ENCODE results near the gene KCTD16. TPM values are rescaled to one million over a fixed set of nuclear protein-coding genes. Genes with fewer than 3 reads are reported as not detected.

Gene KCTD16
- total and polyA plus RNA-seq, 2 donors (not counting 1 experiment from before 2014, with no cell fraction given): not detected

DNA sequence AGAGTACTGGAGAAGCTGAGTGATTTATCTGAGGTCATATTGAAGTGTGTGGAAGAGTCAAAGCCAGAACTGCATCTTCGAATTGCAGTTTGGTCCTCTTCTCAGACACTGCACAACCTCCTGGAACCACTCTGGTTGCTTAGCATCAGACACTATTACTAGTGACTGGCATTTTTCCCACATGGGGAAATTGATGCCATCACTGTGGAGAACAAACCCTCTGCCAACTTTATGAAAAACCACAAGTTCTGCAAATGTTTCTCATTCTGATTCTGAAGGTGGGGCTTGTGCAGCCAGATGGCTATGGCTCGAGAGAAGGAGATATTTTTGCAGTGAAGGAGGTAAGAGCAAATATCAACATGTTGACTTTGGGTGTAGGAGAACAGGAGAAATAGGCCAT lies 67.2 kb downstream of the KCTD16 start:
- Mint-ChIP-seq H3K27ac (no peak overlapping the region), H3K4me3 (no peak overlapping the region), H3K9me3 (ENCODE audit: insufficient read depth) (no peaks in the 10 kb centered on the region), H3K27me3 (peaks cover 8% of the 10 kb centered on the region), H3K4me1 (no peaks in the 10 kb centered on the region)
- Histone ChIP-seq H3K9ac (ENCODE audit: low read length) (no peak overlapping the region), H3K4me2 (replicated peaks; ENCODE audit: low read depth, low read length, poor library complexity, severe bottlenecking) (no peak overlapping the region), H3K79me2 (ENCODE audit: control insufficient read depth, insufficient read depth, low read length) (no peaks in the 10 kb centered on the region), H3K27ac (ENCODE audit: low read length in 2 of 2) (no peak overlapping the region), H2AFZ (ENCODE audit: insufficient read depth, low read depth, low read length, poor library complexity, severe bottlenecking) (no peak overlapping the region), H3K36me3 (replicated peaks in 1 of 2; ENCODE audit: control extremely low read depth in 1 of 2, control insufficient read depth in 1 of 2, extremely low read depth in 1 of 2, insufficient read depth in 2 of 2, low read length in 1 of 2) (no peaks in the 10 kb centered on the region), H3K4me1 (ENCODE audit: control insufficient read depth in 2 of 2, insufficient read depth in 2 of 2, low read length in 2 of 2) (no peaks in the 10 kb centered on the region), H3K9me3 (ENCODE audit: control extremely low read depth in 1 of 3, control insufficient read depth in 2 of 3, insufficient read depth in 1 of 3, low read length in 2 of 3) (no peaks in the 10 kb centered on the region), H3K27me3 (replicated peaks in 1 of 4; ENCODE audit: control extremely low read depth in 1 of 4, control insufficient read depth in 3 of 4, insufficient read depth in 4 of 4, low read length in 3 of 4) (peaks cover 0 to 4% (median 0%) of the 10 kb centered on the region in 4 experiments), H4K20me1 (ENCODE audit: control insufficient read depth, insufficient read depth, low read length, poor library complexity, severe bottlenecking) (no peaks in the 10 kb centered on the region), H3K4me3 (ENCODE audit: control extremely low read depth in 1 of 5, extremely low read depth in 1 of 5, insufficient read depth in 1 of 5, low read depth in 2 of 5, low read length in 4 of 5) (no peak overlapping the region)
- WGBS (ENCODE audit: insufficient coverage): 10% methylated on average over 2 of the region's 2 CpGs
- intact Hi-C loops (cut with micrococcal nuclease): no loop called here
- ChIA-PET POLR2A (no interaction called here), CTCF (no interaction called here)
- DNase-seq: no peak
- no peak for ATAC-seq (ENCODE audit: low read depth)
- TF ChIP-seq, protein P1, sequence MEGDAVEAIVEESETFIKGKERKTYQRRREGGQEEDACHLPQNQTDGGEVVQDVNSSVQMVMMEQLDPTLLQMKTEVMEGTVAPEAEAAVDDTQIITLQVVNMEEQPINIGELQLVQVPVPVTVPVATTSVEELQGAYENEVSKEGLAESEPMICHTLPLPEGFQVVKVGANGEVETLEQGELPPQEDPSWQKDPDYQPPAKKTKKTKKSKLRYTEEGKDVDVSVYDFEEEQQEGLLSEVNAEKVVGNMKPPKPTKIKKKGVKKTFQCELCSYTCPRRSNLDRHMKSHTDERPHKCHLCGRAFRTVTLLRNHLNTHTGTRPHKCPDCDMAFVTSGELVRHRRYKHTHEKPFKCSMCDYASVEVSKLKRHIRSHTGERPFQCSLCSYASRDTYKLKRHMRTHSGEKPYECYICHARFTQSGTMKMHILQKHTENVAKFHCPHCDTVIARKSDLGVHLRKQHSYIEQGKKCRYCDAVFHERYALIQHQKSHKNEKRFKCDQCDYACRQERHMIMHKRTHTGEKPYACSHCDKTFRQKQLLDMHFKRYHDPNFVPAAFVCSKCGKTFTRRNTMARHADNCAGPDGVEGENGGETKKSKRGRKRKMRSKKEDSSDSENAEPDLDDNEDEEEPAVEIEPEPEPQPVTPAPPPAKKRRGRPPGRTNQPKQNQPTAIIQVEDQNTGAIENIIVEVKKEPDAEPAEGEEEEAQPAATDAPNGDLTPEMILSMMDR (IDR thresholded peaks at IDR 0.05): no peak

DNA sequence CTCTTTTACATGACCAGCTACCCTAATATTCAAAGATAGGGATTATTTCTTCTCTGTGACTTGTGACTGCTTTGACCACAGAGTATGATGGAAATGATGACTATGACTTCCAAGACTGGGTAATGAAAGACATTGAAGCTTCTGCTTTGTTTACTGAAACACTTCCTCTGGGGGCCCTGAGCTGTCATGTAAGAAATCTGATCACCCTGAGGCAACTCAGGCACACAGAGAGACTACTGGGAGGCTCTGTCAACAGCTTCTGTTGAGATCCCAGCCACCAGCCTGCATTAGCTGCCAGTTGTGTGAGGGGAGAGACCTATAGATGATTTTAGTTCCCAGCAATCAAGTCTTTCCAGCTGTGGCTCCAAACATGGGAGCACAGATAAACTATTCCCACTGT lies 76.5 kb downstream of the KCTD16 start:
- H3K36me3 ChIP-seq (replicated peaks in 1 of 2; ENCODE audit: control extremely low read depth in 1 of 2, control insufficient read depth in 1 of 2, extremely low read depth in 1 of 2, insufficient read depth in 2 of 2, low read length in 1 of 2): no peaks in the 10 kb centered on the region
- no peak overlapping the region for H3K4me2 ChIP-seq (replicated peaks; ENCODE audit: low read depth, low read length, poor library complexity, severe bottlenecking)
- no peaks in the 10 kb centered on the region for H3K27me3 ChIP-seq (replicated peaks in 1 of 4; ENCODE audit: control extremely low read depth in 1 of 4, control insufficient read depth in 3 of 4, insufficient read depth in 4 of 4, low read length in 3 of 4)

More for the DNA sequence above, 76.5 kb downstream of the KCTD16 start:
- Mint-ChIP-seq H3K4me3 (no peak overlapping the region), H3K9me3 (ENCODE audit: insufficient read depth) (no peaks in the 10 kb centered on the region), H3K27me3 (peaks cover 3% of the 10 kb centered on the region), H3K4me1 (no peaks in the 10 kb centered on the region), H3K27ac (no peak overlapping the region)
- intact Hi-C loops (cut with micrococcal nuclease): no loop called here
- POLR2A ChIA-PET: no interaction called here
- TF ChIP-seq, protein P1 (IDR thresholded peaks at IDR 0.05): no peak
- TF ChIP-seq EZH2 (IDR thresholded peaks at IDR 0.05; ENCODE audit: borderline replicate concordance, insufficient read depth, low read depth, low read length, poor library complexity, severe bottlenecking): no peak
- Histone ChIP-seq H3K9ac (ENCODE audit: low read length) (no peak overlapping the region), H3K4me3 (ENCODE audit: control extremely low read depth in 1 of 5, extremely low read depth in 1 of 5, insufficient read depth in 1 of 5, low read depth in 2 of 5, low read length in 4 of 5) (no peak overlapping the region), H3K79me2 (ENCODE audit: control insufficient read depth, insufficient read depth, low read length) (no peaks in the 10 kb centered on the region), H4K20me1 (ENCODE audit: control insufficient read depth, insufficient read depth, low read length, poor library complexity, severe bottlenecking) (no peaks in the 10 kb centered on the region), H3K9me3 (ENCODE audit: control extremely low read depth in 1 of 3, control insufficient read depth in 2 of 3, insufficient read depth in 1 of 3, low read length in 2 of 3) (no peaks in the 10 kb centered on the region), H2AFZ (ENCODE audit: insufficient read depth, low read depth, low read length, poor library complexity, severe bottlenecking) (no peak overlapping the region), H3K4me1 (ENCODE audit: control insufficient read depth in 2 of 2, insufficient read depth in 2 of 2, low read length in 2 of 2) (no peaks in the 10 kb centered on the region), H3K27ac (ENCODE audit: low read length in 2 of 2) (no peak overlapping the region)
- DNase-seq (no peak), ATAC-seq (ENCODE audit: low read depth) (no peak)
- CTCF ChIA-PET: no interaction called here
